SKM-1 treated with dmso at 0.1 percent for 144 hours (cell line): ENCODE measurements around the gene VAMP8.
"Not testable (repeated sequence)": the region's sequence is repeated elsewhere in the genome, so short reads cannot be mapped to it uniquely, and the experiment has no call there.

Experiments used
- DNase-seq: peaks from one replicate; lab custom pipeline; 2025; ENCODE audit not compliant: unreplicated experiment; lab: John Stamatoyannopoulos, UW

Gene VAMP8

DNA sequence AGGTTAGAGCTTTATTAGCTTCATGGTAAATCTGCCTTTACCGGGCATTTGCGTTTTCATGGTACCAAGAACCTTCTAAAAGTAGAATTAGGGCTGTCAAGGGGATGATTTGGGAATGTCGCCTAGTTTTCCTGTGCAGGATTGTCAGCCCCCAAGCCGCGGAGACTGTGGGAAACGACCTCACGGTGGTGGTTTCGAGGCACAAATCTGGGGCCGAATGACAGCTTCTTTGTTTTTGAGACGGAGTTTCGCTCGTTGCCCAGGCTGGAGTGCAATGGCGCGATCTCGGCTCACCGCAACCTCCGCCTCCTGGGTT is 38.0 kb downstream of the VAMP8 start:
- DNase-seq, result no peak

DNA sequence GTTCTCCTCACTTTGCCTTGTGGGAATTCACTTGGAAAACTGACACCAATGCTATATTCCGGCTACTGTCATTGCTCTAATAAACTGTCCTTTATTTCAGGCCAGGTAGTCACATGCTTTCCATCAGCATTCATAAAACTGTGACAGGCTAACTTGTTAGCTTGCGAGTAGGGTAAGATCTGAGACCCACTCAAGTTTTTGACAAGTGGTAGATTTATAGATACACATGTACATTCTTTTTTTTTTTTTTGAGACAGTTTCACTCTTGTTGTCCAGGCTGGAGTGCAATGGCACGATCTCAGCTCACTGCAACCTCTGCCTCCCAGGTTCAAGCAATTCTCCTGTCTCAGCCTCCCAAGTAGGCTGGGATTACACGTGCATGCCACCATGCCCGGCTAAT is 40.3 kb downstream of the VAMP8 start:
- not testable (repeated sequence) for DNase-seq

DNA sequence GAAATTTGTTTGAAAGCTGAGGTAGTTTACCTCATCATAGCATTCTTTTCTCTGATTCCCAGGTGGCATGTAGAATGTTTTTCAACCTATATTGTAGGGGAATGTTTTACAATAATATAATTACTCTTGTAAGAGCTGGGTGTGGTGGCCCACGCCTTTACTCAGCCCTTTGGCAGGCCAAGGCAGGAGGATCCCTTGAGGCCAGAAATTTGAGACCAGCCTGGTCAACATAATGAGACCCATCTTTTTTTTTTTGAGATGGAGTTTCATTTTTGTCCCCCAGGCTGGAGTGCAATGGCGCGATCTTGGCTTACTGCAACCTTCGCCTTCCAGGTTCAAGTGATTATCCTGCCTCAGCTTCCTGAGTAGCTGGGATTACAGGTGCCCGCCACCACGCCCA is 42.2 kb downstream of the VAMP8 start:
- no peak for DNase-seq

DNA sequence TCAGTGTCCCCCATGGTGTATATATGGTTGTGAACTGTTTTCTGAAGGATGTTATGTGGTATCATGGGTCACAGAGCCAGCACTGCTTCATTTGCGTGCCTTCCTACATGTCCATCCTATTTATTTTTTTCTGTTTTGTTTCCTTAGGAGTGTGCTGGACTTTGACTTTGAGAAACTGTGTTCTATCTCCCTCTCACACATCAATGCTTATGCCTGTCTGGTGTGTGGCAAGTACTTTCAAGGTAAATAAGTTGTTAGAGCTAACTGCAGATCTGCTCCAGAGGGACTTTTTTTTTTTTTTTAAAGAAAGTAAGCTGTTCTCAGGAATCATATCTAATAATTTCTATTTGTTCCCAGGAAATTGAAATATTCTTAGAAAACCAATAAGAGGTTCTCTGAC is 44.0 kb downstream of the VAMP8 start:
- no peak for DNase-seq

DNA sequence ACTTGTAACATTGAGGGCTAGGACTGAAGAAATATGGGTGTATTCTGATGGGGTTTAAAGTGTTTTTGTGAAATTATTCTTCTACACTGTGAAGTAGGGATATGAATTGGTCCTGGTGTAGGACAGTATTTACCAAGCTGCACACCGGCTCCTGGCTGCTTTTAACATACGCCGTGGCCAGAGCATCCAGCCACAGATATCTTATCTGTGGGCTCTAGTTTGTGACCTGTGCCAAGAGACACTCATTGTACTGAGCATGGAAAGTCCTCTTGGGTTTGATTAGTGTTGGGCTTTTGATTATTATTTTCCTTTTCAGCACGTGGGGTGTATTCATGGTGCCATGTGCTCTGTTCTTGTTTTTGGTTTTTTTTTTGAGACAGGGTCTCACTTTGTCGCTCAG is 46.6 kb downstream of the VAMP8 start:
- no peak for DNase-seq

DNA sequence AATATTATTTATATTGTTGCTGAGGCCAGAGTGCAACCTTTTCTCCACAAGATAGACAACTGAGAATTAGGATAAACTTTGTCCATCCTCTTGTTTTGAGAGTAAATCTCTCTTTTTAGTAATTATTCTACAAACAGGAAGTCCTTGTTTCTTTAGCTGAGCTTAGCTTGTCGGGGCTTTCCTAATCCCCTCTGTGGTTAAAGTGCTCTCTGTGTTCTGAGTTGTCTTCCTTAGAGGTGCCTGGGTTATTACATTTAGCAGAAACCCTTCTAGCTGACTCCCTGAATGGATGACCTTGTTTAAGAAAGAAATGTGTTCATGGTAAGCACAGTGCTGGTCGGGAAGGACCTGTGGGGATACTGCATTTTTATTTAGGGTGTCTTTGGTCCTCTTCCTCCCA is 51.3 kb downstream of the VAMP8 start:
- no peak for DNase-seq

DNA sequence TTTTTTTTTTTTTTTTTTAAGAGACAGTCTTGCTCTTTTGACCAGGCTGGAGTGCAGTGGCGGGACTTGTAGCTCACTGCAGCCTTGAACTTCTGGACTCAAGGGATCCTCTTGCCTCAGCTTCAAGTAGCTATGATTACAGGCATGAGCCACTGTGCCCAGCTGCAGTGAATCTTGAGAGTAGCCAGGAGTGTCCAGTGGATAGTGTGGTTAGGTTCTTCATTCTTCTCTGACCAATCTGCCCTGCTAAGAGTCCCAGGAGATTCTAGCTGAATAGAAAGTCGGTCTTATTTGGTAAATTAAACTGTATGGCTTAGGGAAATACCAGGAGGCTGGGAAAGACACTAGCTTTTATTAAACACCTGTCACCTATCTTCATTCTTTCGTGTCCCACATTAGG is 53.9 kb downstream of the VAMP8 start:
- no peak for DNase-seq
